GM21367 (cell line): ENCODE data around the gene MAP2K4.

ENCODE experiments used
- ATAC-seq: cut with Tn5 transposase; IDR thresholded peaks from one replicate; pipeline ENCODE4 v1.9.1; 2021; ENCODE audit not compliant: unreplicated experiment

Gene MAP2K4

DNA sequence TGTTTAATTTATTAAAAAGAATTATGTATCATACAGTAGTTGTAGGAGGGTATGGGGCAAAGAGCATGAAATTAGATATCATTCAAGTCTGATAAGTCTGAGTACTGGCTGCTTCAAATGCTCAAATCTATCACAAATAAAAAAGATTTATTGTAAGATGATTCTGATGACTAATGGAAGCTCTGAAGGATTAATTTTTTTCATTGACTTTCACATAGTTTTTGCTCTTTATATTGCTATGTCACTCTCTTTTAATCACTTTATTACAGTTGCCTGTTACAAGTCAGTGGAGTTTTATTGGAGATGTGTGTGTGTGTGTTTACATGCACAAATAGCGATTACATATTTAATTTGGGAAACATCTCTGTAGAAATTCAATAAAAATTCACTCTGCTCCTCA lies 15.0 kb downstream of the MAP2K4 start:
- ATAC-seq = no peak

GRCh38 chr17:12037970-12038369 lies 17.3 kb downstream of the MAP2K4 start:
- no peak for ATAC-seq

DNA sequence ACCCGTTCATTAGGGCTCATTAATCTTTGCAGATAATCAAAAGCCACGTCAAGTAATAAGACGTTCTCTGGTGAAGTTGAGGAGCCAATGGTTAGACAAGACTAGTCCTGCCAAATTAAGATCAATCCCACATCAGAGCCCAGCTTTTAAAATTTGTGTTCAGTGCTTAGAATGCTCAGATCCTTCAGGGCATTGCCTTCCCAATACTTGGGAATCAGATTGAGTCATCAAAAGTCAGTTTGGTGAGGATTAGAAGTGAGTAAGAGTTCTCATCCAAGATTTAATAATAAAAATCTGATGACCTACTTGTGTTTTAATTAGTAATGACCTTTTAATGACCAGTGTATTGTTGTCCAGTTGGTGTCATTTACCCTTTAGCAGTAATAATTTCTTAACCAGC lies 19.8 kb downstream of the MAP2K4 start:
- ATAC-seq = no peak

- ATAC-seq = no peak
These were observed 20.6 kb downstream of the MAP2K4 start for GRCh38 chr17:12041312-12041711.

- ATAC-seq = no peak
These were observed 23.0 kb downstream of the MAP2K4 start for GRCh38 chr17:12043702-12044101.

GRCh38 chr17:12046786-12047185 lies 26.1 kb downstream of the MAP2K4 start:
- no peak for ATAC-seq

DNA sequence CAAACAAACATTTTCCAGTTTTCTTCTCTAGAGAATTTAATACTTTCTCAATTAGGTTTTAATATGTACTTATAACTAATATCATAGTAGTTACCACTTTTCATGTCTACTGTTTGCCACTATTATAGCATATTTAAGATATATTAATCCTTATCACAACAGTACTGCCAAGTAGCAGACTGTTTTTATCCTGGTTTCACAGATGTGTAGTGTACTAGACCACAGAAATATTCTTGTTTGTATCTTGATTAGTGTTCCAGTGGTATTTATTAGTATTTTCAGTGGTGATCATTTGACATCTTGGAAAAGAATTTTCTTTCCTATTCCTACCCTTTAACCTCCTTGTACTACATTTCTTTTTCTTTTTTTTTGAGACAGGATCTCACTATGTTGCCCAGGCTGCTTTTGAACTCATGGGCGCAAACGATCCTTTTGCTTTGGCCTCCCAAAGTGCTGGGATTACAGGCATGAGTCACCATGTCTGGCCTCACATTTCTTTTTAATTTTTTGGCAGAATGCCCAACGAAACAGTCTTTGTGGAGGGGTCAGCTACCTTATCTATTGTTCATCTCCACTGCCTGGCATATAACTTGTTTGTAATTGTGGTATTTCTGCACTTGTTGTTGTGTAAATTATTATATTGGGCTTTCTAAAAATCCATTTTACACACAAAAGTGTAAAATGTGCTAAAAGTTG lies 27.2 kb downstream of the MAP2K4 start:
- ATAC-seq = no peak

- no peak for ATAC-seq
These were observed 28.3 kb downstream of the MAP2K4 start for GRCh38 chr17:12048843-12049473.

DNA sequence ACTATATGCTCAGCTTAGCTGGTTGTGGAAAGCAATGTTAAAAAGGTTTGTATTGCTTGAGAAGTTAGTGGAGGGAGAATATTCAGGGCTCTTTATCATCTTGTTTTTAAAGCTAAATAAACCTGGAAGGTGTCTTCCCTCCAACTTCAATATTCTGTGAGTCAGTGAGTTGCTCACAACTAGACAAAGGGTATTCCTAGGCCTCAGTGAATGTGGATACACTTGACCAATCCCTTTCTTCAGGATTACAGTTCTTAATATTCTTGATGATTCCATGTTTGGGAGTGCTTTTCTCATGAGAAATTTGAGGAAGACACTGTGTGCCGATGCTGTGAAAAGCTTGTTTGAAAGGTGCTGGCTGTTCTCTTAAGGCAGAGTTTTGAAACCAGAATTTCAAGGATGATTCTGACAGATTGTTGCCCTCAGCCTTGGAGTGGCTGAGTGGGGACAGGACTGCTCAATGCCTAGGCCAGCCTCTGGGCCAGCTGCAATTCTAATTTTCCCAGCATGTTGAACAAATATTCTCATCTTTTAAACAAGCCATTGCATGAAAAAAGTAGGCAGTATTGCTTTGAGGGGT lies 30.1 kb downstream of the MAP2K4 start:
- ATAC-seq = no peak

- ATAC-seq = no peak
These were observed 32.9 kb downstream of the MAP2K4 start for GRCh38 chr17:12053552-12053951.

- ATAC-seq = no peak
These were observed 35.2 kb downstream of the MAP2K4 start for GRCh38 chr17:12055889-12056288.

- no peak for ATAC-seq
These were observed 36.8 kb downstream of the MAP2K4 start for GRCh38 chr17:12057520-12057919.

DNA sequence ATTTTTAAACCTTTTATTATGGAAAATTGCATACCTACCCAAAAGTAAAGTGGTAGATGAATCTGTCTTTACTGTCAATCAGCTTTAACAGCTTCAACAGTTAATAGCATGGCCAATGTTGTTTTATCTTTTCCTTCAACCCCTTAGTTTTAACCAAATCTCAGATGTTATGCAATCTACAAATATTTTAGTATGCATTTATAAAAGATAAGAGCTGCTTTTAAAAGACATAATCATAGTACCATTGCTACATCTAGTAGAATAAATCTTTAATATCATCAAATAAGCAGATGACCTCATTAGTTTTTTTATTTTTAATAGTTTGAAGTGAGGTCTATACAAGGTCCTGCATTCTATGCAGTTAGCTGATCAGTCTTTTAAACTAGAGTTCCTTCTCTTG lies 37.9 kb downstream of the MAP2K4 start:
- no peak for ATAC-seq

DNA sequence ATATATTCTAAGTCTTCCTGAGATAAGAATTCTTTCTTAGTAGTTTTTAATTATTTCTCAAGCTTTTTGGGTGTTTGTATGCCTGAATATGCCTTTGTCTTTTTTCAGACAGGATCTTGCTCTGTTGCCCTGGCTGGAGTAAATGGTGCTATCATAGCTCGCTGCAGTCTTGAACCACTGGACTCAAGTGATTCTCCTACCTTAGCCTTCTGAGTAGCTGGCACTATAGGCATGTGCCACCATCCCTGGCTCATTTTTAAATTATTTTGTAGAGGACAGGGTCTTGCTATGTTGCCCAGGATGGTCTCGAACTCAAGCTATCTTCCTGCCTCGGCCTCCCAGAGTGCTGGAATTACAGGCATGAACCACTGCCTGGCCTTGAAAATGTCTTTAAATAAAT lies 41.6 kb downstream of the MAP2K4 start:
- ATAC-seq = no peak

DNA sequence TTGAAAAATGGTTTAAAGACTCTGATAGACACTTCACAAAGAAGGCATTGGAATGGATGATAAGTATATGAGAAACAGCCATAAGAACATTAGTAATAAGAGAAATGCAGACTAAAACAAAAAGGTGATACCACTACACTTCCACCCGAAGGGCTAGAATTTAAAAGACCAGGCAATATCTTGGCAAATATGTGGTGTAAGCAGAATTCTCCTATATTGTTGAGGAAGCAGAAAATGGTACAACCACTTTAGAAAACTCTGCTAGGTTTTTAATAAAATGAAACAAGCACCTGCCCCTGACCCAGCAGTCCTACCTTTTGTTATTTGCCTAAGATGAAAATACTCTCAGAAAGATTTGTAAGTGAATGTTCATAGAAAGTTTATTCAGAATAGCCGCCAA lies 43.7 kb downstream of the MAP2K4 start:
- no peak for ATAC-seq

DNA sequence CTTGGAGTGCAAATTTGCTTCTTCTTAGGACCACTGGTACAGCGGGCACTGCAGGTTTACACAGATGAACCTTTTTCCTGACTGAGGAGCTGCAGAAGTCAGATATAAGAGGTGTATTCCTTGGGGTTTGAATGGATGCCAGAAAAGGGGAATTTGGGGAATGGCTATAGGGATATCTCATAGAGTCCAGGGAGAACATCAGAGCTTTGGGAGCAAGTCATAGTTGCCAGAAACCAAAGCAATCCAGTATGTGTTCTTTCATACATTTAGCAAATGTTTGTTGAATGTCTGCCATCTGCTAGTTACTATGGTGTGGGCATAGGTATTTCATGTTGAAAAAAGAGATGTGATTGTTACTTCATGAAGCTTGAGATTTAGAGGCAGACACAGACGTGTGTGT lies 46.8 kb downstream of the MAP2K4 start:
- ATAC-seq = no peak

DNA sequence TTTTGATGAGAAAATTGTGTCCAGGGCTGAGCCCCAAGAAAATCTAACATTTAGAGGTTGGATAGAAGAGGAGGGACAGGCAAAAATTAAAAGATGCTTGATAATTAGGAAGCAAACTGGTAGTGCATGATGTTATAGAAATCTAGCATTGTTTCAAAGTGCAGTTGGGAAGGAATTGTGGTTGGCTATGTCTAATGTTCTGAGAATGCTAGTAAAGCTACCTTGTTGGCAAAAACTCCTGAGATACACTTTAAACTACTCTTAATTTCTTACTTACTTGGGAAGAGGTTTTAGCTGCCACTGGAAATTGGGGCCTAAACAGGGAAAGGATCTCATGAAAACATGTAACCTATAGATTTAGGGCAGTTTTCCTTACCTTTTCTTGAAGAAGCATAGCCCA lies 48.3 kb downstream of the MAP2K4 start:
- no peak for ATAC-seq

DNA sequence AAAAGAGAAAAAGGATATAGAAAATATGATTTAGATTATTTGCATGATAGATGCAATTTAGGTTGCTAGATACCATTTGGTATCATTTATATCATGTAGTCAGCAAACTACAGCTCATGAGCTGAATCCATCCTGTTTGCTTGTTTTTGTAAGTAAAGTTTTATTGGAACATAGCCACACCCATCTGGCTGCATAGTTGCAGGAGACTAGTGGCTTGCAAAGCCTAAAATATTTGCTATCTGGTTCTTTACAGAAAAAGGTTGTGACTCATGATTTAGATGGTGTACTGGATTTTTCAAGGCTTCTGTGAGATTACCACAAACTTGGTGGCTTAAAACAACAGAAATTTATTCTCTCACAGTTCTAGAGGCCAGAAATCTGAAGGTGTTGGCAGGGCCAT lies 49.9 kb downstream of the MAP2K4 start:
- no peak for ATAC-seq

DNA sequence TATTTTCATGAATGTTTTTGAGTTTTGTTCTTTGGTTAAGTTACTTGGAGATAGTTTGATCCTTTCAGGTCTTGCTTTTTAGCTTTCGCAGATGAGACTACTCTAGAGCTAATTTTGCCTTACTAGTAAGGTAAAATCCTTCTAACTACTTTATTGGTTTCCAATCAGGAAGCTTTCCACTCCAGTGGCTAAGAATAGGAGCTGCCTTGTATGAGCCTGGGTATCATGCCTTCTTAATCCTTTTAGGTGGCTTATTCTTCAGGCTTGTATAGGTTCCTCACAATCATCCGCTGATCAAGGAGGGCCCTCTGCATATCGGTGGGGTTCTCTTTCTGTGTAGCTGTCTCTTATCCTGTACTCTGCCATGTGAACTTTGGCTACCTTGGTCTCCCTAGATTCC lies 53.7 kb downstream of the MAP2K4 start:
- ATAC-seq = no peak

GRCh38 chr17:12077773-12078172 lies 57.1 kb downstream of the MAP2K4 start:
- ATAC-seq = no peak

GRCh38 chr17:12078791-12079190 lies 58.1 kb downstream of the MAP2K4 start:
- ATAC-seq = no peak

DNA sequence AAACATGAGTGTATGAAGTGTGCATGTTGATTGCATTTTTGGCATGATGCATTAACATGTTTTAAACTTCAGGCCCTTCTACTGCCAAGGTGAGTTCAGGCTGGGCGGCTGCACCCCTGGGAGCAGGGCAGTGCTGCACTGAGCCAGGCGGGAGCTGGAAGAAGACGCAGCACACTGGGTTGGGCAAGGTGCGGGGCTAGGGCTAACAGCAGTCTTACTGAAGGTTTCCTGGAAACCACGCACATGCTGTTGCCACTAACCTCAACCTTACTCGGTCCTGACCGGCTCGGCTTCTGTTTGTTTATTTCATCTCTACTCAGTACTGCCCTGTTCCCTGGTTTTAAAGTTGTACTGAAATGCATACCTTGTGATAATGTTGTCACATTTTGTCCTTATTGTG lies 61.0 kb downstream of the MAP2K4 start:
- ATAC-seq = no peak
